K562 (cell line): Measurements from ENCODE around the gene CLIC1. TPM values are rescaled to one million over a fixed set of nuclear protein-coding genes. Genes with fewer than 3 reads are reported as not detected.

Experiments used
- ATF1 ChIP-seq, 2 experiments: fragments of 450-650 bp in 1 of 2; IDR thresholded peaks; 2 replicates each; pipeline ENCODE4 v1.6.1; 2016; ENCODE audit warnings: missing compliant biosample characterization in 1 of 2, missing genetic modification characterization in 1 of 2
- CREB1 ChIP-seq, 2 experiments: sonication (generic) in 1 of 2; formaldehyde crosslinking in 1 of 2; IDR thresholded peaks; 2 replicates each; pipeline versions ENCODE4 v1.6.1 to v1.8.0; 2012 to 2022; ENCODE audit warnings: inconsistent platforms in 1 of 2, mild to moderate bottlenecking in 1 of 2, missing genetic modification reagents in 1 of 2, moderate library complexity in 1 of 2
- CREM ChIP-seq: IDR thresholded peaks from 2 replicates; pipeline ENCODE4 v1.6.1; 2014; ENCODE audit warnings: antibody characterized with exemption, low read depth
- DPF2 ChIP-seq: fragments of 450-650 bp; IDR thresholded peaks from 2 replicates; pipeline ENCODE4 v1.6.1; 2016
- EGR1 ChIP-seq: fragments of 450-650 bp; conservative IDR thresholded peaks from 2 replicates; pipeline ENCODE4 v1.6.1; 2017; ENCODE audit warnings: mild to moderate bottlenecking
- EHMT2 ChIP-seq: fragments of 450-650 bp; IDR thresholded peaks from 2 replicates; pipeline ENCODE4 v1.6.1; 2018; ENCODE audit warnings: antibody characterized with exemption
- ESRRA ChIP-seq: fragments of 450-650 bp; IDR thresholded peaks from 2 replicates; pipeline ENCODE4 v1.6.1; 2014; ENCODE audit warnings: low read depth, mild to moderate bottlenecking, moderate library complexity, borderline replicate concordance
- FOXK2 ChIP-seq, 2 experiments: fragments of 450-650 bp; IDR thresholded peaks in 1 of 2; conservative IDR thresholded peaks in 1 of 2; 2 replicates each; pipeline ENCODE4 v1.6.1; 2016; ENCODE audit warnings: low read depth in 2 of 2, mild to moderate bottlenecking in 1 of 2
- GTF2F1 ChIP-seq: IDR thresholded peaks from 2 replicates; pipeline ENCODE4 v1.6.1; 2011; ENCODE audit warnings: low read depth, low read length, improper control_type of control experiment
- HDAC1 ChIP-seq, 2 experiments: fragments of 450-650 bp; IDR thresholded peaks; 2 replicates each; pipeline ENCODE4 v1.6.1; 2016 to 2017; ENCODE audit warnings: inconsistent platforms in 1 of 2, mild to moderate bottlenecking in 1 of 2, moderate library complexity in 1 of 2
- MYC ChIP-seq, 2 experiments: fragments of 250-450 bp in 1 of 2; sonication (Bioruptor Pico) in 1 of 2; IDR thresholded peaks; 2 replicates each; pipeline versions ENCODE4 v1.5.1 to v1.6.1; 2012 to 2021; ENCODE audit warnings: low read depth in 2 of 2, borderline replicate concordance in 1 of 2, improper control_type of control experiment in 1 of 2, low read length in 1 of 2, mild to moderate bottlenecking in 1 of 2, moderate library complexity in 1 of 2
- POLR2AphosphoS5 ChIP-seq: IDR thresholded peaks from 2 replicates; pipeline ENCODE4 v1.6.1; 2011; ENCODE audit warnings: mild to moderate bottlenecking, low read depth, low read length, moderate library complexity; ENCODE audit not compliant: control insufficient read depth, insufficient read depth
- RFX5 ChIP-seq: IDR thresholded peaks from 2 replicates; pipeline ENCODE4 v1.6.1; 2011; ENCODE audit warnings: low read depth, mild to moderate bottlenecking, improper control_type of control experiment, low read length
- SIX5 ChIP-seq, 2 experiments: IDR thresholded peaks; 2 replicates each; pipeline ENCODE4 v1.6.1; 2011; ENCODE audit warnings: low read length in 2 of 2, borderline replicate concordance in 1 of 2, low read depth in 1 of 2, mild to moderate bottlenecking in 1 of 2, moderate library complexity in 1 of 2; ENCODE audit not compliant: insufficient read depth in 1 of 2
- SMC3 ChIP-seq: conservative IDR thresholded peaks from 2 replicates; pipeline ENCODE4 v1.6.1; 2011; ENCODE audit warnings: low read depth, low read length, improper control_type of control experiment; ENCODE audit not compliant: insufficient read depth
- SRF ChIP-seq, 2 experiments: fragments of 250-450, 450-650 bp in 1 of 2; sonication (Bioruptor Pico) in 1 of 2; sonication (generic) in 1 of 2; formaldehyde crosslinking; IDR thresholded peaks; 2 replicates each; pipeline versions ENCODE4 v1.5.0 to v1.5.1; 2020 to 2022; ENCODE audit warnings: mild to moderate bottlenecking in 1 of 2, missing genetic modification reagents in 1 of 2
- TAF7 ChIP-seq: fragments of 450-650 bp; IDR thresholded peaks from 2 replicates; pipeline ENCODE4 v1.6.1; 2016; ENCODE audit warnings: missing genetic modification characterization, missing compliant biosample characterization
- WHSC1 ChIP-seq: IDR thresholded peaks from one replicate; pipeline ENCODE4 v1.6.1; 2012; ENCODE audit warnings: low read length, control low read depth, inconsistent platforms
- ZNF212 ChIP-seq: fragments of 450-650 bp; formaldehyde crosslinking; IDR thresholded peaks from 2 replicates; pipeline ENCODE4 v1.4.0; 2020; ENCODE audit warnings: mild to moderate bottlenecking
- polyA plus RNA-seq, 8 experiments: library from polyadenylated mRNA; depleted of rRNA in 4 of 8; stranded (reverse) in 5 of 8; unstranded in 3 of 8; fragments of >200 nt; fragmentation: Nextera tagmentation in 2 of 8; fragmentation: Illumina TruSeq in 1 of 8; extraction: Ambion mirVana in 2 of 8; extraction: Trizol in 1 of 8; gene quantifications; 2 replicates each; pipeline versions ENCODE4 v1.2.1 to v1.2.3, GENCODE V29; 2011 to 2014; ENCODE audit warnings: inconsistent platforms in 1 of 8, missing spikeins in 1 of 8
- total RNA-seq, 7 experiments: library from RNA; depleted of rRNA in 6 of 7; stranded (reverse); fragments of >200 nt in 6 of 7; fragmentation: Illumina TruSeq in 2 of 7; extraction: Trizol in 2 of 7; gene quantifications; 2 replicates each; pipeline versions ENCODE4 v1.2.1 to v1.2.3, GENCODE V29; 2011 to 2021; ENCODE audit warnings: low replicate concordance in 1 of 7
- TF ChIP-seq, protein P1 (sequence below), 3 experiments: IDR thresholded peaks in 2 of 3; conservative IDR thresholded peaks in 1 of 3; 2 replicates each; pipeline ENCODE4 v1.5.1; 2011 to 2012; ENCODE audit warnings: low read length in 3 of 3, mild to moderate bottlenecking in 3 of 3, control low read depth in 2 of 3, improper control_type of control experiment in 1 of 3, inconsistent platforms in 1 of 3, low read depth in 1 of 3, mixed read lengths in 1 of 3, moderate library complexity in 1 of 3; ENCODE audit not compliant: insufficient read depth in 2 of 3
- TF ChIP-seq, protein P2 (sequence below): sonication (generic); formaldehyde crosslinking; IDR thresholded peaks from 2 replicates; pipeline ENCODE4 v1.9.0; 2022; ENCODE audit warnings: mild to moderate bottlenecking, missing genetic modification reagents
- TF ChIP-seq, protein P3 (sequence below): sonication (generic); formaldehyde crosslinking; IDR thresholded peaks from 2 replicates; pipeline ENCODE4 v1.8.0; 2022; ENCODE audit warnings: missing genetic modification reagents, mild to moderate bottlenecking, moderate library complexity, borderline replicate concordance
- TF ChIP-seq, protein P4 (sequence below): sonication (generic); formaldehyde crosslinking; IDR thresholded peaks from 2 replicates; pipeline ENCODE4 v1.9.0; 2022; ENCODE audit warnings: mild to moderate bottlenecking, missing genetic modification reagents

The CLIC1 gene
- total and polyA plus RNA-seq, 9 of the 15 experiments (the other 6 are each of a cell fraction or from before 2014, with no cell fraction given) = 1,267 to 2,419 (median 1,808) TPM

DNA sequence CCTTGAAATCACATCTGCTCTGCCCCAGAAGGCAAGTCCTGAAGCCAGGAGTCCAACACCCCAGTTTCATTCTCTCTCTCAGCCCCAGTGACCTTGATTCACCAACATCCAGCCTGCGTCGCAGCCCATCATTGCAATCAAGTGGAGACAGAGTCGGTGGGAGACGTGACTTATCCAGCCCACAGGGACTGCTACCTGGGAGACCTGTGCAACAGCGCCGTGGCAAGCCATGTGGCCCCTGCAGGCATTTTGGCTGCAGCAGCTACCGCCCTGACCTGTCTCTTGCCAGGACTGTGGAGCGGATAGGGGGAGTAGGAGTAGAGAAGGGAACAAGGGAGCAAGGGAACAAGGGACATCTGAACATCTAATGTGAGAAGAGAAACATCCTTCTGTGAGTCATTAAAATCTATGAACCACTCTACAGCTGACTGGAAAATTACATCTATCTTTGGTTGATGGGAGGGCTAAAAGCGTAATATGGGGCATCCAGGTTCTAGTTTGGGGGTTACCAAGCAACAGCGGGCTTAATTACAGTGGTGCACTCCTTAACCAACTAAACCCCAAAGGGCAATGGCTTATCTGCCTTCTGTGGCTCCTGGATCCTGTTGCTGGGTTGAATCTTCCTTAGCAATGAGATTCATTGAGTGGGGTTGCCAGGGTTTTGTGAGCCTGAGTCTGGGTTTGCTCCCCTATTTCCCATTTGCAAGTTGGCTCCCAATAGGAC is 18.7 kb downstream of the CLIC1 start (continued):
- 0 out of 4 replicates have a peak, but pooled peaks of 1 of the 2 experiments have one; percentile 26 for TF ChIP-seq SIX5 (IDR thresholded peaks at IDR 0.05; ENCODE audit: borderline replicate concordance in 1 of 2, insufficient read depth in 1 of 2, low read depth in 1 of 2, low read length in 2 of 2)
- TF ChIP-seq GTF2F1 = no peak
- peak in 1 of 2 experiments; percentile 88; a peak in 1 of 4 replicates for TF ChIP-seq SRF (CRISPR knock-in tag; IDR thresholded peaks at IDR 0.05)
- peak in 1 of 2 experiments; percentile 73; a peak in 2 of 4 replicates for TF ChIP-seq HDAC1 (IDR thresholded peaks at IDR 0.05)
- TF ChIP-seq ESRRA = peak; percentile 96
- peak; percentile 44; the same call in 1 of the 2 replicates for TF ChIP-seq ATF1 (CRISPR knock-in tag; IDR thresholded peaks at IDR 0.05)
- TF ChIP-seq ATF1 (tag; IDR thresholded peaks at IDR 0.05) = peak; percentile 61
- TF ChIP-seq, protein P1, sequence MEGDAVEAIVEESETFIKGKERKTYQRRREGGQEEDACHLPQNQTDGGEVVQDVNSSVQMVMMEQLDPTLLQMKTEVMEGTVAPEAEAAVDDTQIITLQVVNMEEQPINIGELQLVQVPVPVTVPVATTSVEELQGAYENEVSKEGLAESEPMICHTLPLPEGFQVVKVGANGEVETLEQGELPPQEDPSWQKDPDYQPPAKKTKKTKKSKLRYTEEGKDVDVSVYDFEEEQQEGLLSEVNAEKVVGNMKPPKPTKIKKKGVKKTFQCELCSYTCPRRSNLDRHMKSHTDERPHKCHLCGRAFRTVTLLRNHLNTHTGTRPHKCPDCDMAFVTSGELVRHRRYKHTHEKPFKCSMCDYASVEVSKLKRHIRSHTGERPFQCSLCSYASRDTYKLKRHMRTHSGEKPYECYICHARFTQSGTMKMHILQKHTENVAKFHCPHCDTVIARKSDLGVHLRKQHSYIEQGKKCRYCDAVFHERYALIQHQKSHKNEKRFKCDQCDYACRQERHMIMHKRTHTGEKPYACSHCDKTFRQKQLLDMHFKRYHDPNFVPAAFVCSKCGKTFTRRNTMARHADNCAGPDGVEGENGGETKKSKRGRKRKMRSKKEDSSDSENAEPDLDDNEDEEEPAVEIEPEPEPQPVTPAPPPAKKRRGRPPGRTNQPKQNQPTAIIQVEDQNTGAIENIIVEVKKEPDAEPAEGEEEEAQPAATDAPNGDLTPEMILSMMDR (IDR thresholded peaks at IDR 0.05 in 2 of 3, conservative IDR thresholded peaks at IDR 0.05 in 1 of 3; ENCODE audit: insufficient read depth in 2 of 3, low read depth in 1 of 3, low read length in 3 of 3) = peak; percentile 81 to 93 (median 90)
- TF ChIP-seq DPF2 = peak; percentile 56
- TF ChIP-seq, protein P2, sequence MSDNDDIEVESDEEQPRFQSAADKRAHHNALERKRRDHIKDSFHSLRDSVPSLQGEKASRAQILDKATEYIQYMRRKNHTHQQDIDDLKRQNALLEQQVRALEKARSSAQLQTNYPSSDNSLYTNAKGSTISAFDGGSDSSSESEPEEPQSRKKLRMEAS (CRISPR knock-in tag) = peak; percentile 73
- TF ChIP-seq EGR1 = no peak
- TF ChIP-seq, protein P3, sequence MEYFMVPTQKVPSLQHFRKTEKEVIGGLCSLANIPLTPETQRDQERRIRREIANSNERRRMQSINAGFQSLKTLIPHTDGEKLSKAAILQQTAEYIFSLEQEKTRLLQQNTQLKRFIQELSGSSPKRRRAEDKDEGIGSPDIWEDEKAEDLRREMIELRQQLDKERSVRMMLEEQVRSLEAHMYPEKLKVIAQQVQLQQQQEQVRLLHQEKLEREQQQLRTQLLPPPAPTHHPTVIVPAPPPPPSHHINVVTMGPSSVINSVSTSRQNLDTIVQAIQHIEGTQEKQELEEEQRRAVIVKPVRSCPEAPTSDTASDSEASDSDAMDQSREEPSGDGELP = peak; percentile 64; the same call in 1 of the 2 replicates
- TF ChIP-seq EHMT2 = no peak
- TF ChIP-seq ZNF212 (CRISPR knock-in tag) = no peak
- peak; percentile 94 for TF ChIP-seq CREM
- TF ChIP-seq SMC3 = 0 out of 2 replicates have a peak, but pooled peaks have one; percentile 25
- TF ChIP-seq CREB1 (IDR thresholded peaks at IDR 0.05) = peak; percentile 85
- peak; percentile 70; the same call in 1 of the 2 replicates for TF ChIP-seq CREB1 (CRISPR knock-in tag; IDR thresholded peaks at IDR 0.05)
- no peak for TF ChIP-seq WHSC1
- TF ChIP-seq, protein P4, sequence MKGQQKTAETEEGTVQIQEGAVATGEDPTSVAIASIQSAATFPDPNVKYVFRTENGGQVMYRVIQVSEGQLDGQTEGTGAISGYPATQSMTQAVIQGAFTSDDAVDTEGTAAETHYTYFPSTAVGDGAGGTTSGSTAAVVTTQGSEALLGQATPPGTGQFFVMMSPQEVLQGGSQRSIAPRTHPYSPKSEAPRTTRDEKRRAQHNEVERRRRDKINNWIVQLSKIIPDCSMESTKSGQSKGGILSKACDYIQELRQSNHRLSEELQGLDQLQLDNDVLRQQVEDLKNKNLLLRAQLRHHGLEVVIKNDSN (CRISPR knock-in tag) = peak; percentile 56
- peak; percentile 9; the same call in 1 of the 2 replicates for TF ChIP-seq TAF7 (tag)
- 0 out of 2 replicates have a peak, but pooled peaks have one; percentile 18 for TF ChIP-seq POLR2AphosphoS5
- TF ChIP-seq MYC (IDR thresholded peaks at IDR 0.05; ENCODE audit: low read depth, low read length) = peak; percentile 86
- no peak for TF ChIP-seq MYC (CRISPR knock-in tag; IDR thresholded peaks at IDR 0.05; ENCODE audit: borderline replicate concordance, low read depth)
- no peak for TF ChIP-seq RFX5
- TF ChIP-seq FOXK2 (conservative IDR thresholded peaks at IDR 0.05 in 1 of 2, IDR thresholded peaks at IDR 0.05 in 1 of 2; ENCODE audit: low read depth in 2 of 2) = peak; percentile 47 to 53; a peak in 2 of 4 replicates
